HG03159 (cell line): Measurements from ENCODE around the gene PTPN22.

ENCODE experiments used
- ATAC-seq: cut with Tn5 transposase; IDR thresholded peaks from one replicate; pipeline ENCODE4 v1.9.1; 2021; ENCODE audit warnings: mild to moderate bottlenecking, moderate library complexity; ENCODE audit not compliant: unreplicated experiment

PTPN22 gene

GRCh38 chr1:113768916-113769600 lies 102.5 kb downstream of the PTPN22 start:
- ATAC-seq, result no peak

- ATAC-seq, result no peak
Observed at GRCh38 chr1:113765306-113766230, 105.9 kb downstream of the PTPN22 start.
